ENCODE data around the gene TMEM238. TPM values are rescaled to one million over a fixed set of nuclear protein-coding genes. Genes with fewer than 3 reads are reported as not detected.

The TMEM238 gene
- total RNA-seq, 1 donor from 2014 or later, result 4.2 TPM

DNA sequence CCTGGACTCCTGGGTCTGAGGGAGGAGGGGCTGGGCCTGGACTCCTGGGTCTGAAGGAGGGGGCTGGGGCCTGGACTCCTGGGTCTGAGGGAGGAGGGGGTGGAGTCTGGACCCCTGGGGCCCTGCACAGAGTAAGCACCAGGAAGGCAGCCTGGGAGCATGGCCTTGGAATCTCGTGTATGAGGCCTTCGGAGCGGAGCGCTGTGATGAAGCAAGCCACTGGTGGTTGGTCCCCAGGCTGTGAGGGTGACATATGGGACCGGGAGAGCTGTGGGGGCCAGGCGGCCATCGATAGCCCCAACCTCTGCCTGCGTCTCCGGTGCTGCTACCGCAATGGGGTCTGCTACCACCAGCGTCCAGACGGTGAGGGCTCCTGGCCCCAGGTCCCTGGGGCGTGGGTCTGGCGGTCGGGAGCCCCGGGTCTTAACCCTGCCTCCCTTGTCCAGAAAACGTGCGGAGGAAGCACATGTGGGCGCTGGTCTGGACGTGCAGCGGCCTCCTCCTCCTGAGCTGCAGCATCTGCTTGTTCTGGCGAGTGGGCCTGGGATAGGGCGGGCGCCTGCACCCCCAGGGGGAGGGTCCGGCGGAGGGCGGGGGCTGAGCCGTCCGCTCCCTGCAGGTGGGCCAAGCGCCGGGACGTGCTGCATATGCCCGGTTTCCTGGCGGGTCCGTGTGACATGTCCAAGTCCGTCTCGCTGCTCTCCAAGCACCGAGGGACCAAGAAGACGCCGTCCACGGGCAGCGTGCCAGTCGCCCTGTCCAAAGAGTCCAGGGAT is 6.5 kb downstream of the TMEM238 start:
- DNase-seq, result peak; percentile 51

GRCh38 chr19:55376241-55376933 is 7.7 kb downstream of the TMEM238 start, which contains the start of gene TMEM190:
TSS of gene TMEM190 (plus strand) at chr19:55376826. CDS start at chr19:55376854, 28 bp downstream.
- no peak for DNase-seq

DNA sequence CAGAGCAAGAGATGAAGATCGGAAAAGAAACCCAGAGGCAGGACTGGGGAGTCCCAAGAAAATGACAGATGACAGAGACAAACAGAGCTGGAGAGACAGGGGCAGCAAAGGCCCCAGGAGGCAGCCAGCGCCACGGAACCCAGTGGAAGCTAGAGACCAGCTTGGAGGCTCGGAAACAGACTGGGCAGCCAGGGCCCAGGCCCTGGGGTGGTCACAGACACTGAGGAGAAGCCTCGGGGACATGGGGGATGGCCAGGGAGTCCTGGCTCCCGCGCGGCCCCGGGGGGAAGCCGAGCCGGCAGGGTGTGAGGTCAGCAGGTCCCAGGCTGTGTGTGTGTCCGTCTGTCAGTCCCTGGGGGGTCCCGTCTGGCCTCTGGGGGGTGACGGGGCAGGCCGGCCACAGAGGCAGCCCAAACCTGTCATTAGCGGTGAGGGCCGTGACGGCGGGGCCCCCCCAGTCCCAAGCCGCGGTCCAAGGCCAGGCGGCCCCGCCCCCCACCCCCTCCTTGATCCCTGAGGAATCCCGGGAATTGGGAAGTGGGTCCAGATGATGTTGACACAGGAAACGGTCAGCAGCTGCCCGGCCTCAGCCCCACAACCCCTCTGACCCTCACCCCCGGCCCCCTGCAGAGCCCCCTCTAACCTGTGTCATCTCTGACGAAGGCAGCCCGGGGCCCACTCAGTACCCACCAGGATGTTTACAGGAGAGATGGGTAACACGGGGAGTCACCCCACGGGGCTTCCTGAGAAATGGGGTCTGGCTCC is 9.9 kb downstream of the TMEM238 start:
- DNase-seq, result no peak

DNA sequence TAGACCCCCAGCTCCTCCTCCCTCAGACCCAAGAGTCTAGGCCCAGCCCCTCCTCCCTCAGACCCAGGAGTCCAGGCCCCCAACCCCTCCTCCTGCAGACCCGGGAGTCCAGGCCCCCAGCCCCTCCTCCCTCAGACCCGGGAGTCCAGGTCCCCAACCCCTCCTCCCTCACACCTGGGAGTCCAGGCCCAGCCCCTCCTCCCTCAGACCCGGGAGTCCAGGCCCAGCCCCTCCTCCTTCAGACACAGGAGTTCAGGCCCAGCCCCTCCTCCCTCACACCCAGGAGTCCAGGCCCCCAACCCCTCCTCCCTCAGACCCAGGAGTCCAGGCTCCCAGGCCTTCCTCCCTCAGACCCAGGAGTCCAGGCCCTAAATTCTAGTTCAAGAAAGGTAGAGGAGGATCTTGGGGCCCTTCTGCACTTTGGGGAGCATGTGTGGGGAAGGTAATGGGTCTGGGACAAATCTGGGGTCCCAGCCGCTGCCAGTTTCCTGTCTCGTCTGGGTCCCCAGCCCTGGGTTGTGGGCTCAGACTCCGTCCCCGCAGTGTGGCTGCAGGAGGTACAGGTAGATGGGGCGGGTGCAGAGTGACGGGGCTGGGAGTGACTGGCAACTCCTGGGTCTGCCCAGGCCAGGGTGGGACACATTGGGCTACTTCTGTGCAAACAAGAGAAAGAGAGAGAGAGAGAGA is 10.6 kb downstream of the TMEM238 start:
- DNase-seq, result no peak

GRCh38 chr19:55372316-55373081 is 11.6 kb downstream of the TMEM238 start:
- DNase-seq, result no peak

- DNase-seq, result no peak
Measured at GRCh38 chr19:55370305-55370988, 13.6 kb downstream of the TMEM238 start, which contains the start of gene IL11. TSS of gene IL11 (minus strand) at chr19:55370463. CDS start at chr19:55370310, 153 bp downstream.

- DNase-seq, result peak; percentile 51
Measured at GRCh38 chr19:55369653-55370304, 14.3 kb downstream of the TMEM238 start.

GRCh38 chr19:55368701-55369563 is 15.2 kb downstream of the TMEM238 start:
- peak; percentile 61 for DNase-seq

GRCh38 chr19:55368106-55368505 is 16.0 kb downstream of the TMEM238 start:
- DNase-seq, result no peak

DNA sequence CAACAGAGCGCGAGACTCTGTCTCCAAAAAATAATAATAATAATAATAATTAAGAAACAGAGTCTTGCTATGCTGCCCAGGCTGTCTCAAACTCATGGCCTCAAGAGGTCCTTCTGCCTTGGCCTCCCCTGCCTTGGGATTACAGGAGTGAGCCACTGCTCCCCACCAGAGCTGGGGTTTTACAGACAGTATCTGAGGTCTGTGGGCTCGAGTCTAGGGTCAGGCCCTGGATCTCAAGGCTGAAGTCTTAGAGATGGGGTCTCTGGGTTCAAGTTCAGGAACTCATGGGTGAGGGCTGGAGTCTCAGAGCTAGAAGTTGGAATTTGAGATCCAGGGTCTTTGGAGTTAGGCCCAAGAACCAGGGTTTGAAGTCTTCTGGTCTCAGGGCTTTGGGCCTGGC is 17.3 kb downstream of the TMEM238 start:
- DNase-seq, result no peak

- DNase-seq, result no peak
Measured at GRCh38 chr19:55365964-55366363, 18.1 kb downstream of the TMEM238 start.

- DNase-seq, result no peak
Measured at GRCh38 chr19:55365245-55365644, 18.8 kb downstream of the TMEM238 start.

DNA sequence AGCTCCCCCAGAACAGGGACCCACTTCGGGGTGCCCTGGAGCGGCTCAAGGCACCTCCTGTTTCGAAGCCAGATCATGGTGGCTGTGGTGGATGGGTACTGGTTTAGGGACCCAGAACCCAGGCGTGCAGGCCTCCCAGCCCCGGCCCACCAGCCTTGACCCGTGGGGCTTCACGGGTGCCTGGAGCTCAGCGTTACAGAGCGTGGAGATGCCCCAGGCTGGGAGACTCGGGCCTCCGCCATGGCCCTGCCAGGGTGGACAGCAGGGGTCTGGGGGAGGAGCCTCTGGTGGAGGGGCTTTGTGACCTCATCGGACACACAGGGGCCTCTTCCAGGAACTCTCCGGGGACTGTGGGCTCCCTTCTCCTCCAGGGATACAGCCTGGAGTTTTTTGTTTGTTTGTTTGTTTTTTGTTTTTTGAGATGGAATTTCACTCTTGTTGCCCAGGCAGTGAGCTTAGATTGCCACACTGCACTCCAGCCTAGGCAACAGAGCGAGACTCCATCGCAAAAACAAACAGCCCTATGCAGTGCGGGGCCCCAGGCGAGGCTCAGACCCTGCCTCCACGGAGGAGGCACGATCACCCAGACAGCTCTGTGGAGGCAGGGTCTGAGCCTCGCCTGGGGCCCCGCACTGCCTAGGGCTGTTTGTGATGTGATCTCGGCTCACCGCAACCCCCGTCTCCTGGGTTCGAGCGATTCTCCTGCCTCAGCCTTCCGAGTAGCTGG is 20.9 kb downstream of the TMEM238 start, which contains the start of gene GARIN5B:
TSS of gene GARIN5B (minus strand) at position 271 of the 727 bp plus-strand sequence. CDS start at position 77, 194 bp downstream.
- no peak for DNase-seq

GRCh38 chr19:55362174-55362989 is 21.7 kb downstream of the TMEM238 start:
- no peak for DNase-seq

GRCh38 chr19:55360902-55361301 is 23.2 kb downstream of the TMEM238 start:
- DNase-seq, result no peak

DNA sequence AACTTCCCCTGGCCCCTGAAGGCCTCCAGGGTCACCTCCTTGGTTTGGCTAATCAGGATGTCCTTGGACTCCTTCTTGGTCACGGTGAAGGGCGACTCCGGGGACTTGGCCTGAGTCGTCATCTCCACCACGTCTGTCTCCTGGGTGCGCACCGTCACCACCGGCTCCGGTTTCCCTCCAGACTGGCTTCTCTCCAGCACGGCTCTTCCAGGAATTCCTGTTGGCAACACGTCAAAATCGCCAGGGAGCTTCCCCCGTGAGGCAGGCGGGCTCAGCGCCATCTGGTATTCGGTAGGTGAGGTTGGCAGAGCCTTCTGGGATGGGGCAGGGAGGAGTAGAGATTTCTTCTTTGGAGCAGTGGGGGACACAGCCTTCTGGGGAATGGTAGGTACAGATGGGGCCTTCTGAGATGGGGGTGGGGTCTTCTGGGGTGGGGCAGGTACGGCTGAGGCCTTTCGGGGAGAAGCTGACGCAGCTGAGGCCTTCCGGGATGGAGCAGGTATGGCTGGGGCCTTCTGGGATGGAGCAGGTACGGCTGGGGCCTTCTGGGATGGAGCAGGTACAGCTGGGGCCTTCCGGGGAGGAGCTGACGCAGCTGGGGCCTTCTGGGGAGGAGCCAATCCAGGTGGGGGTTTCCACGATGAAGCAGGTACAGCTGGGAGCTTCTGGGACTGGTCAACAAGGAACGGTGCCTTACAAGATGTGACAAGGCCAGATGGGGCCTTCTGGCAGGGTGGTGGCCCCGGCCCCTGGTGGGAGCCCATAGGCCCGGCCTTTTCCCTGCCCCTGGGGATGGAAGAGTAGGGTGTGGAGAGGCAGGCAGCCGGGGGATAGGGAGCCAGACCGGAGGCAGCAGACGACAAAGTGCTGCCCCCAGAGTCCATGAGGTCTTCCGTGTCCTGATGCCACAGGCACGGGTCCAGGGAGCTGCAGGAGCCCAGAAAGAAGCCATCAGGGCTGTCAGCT is 24.9 kb downstream of the TMEM238 start:
- DNase-seq, result no peak

Measured in tongue (tissue), 2 donors.